HG03280 (cell line): ENCODE data around the gene FBXO2.

Experiments
- ATAC-seq: cut with Tn5 transposase; IDR thresholded peaks from one replicate; pipeline ENCODE4 v1.9.1; 2021; ENCODE audit warnings: mild to moderate bottlenecking, moderate library complexity; ENCODE audit not compliant: unreplicated experiment

FBXO2 gene

DNA sequence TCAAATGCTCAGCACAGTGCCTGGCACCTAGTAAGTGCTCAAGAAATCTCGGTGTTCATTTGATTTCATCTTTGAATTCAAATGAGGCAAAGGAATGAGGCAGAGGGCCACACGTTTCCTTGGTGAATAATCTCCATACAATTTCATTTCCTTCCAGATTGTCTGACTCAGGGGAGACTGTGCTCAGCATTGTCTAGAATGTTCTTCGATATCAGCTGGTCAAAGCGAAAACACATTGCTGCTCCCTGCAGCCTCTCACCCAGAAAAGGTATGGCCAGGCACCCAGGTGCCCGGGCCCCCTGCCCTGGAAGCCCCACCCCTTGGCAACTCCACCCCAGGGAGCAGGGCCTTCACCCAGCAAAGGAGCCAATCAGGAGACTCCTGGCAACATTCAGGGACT lies 55.8 kb downstream of the FBXO2 start:
- ATAC-seq = no peak
